Neuron (in vitro differentiated cells): Measurements from ENCODE around the gene CLK2.

Source experiments
- H2AFZ ChIP-seq: one replicate; pipeline ENCODE4 v1.6.1; 2013; ENCODE audit warnings: low read depth, mild to moderate bottlenecking, inconsistent platforms, low read length, moderate library complexity
- H3K27me3 ChIP-seq: one replicate; pipeline ENCODE4 v1.6.1; 2013; ENCODE audit warnings: low read length; ENCODE audit not compliant: insufficient read depth
- H3K36me3 ChIP-seq: one replicate; pipeline ENCODE4 v1.6.1; 2013; ENCODE audit warnings: low read length; ENCODE audit not compliant: insufficient read depth
- H3K4me1 ChIP-seq: one replicate; pipeline ENCODE4 v1.6.1; 2013; ENCODE audit warnings: low read length; ENCODE audit not compliant: insufficient read depth
- H3K4me3 ChIP-seq: 2 replicates; pipeline ENCODE4 v1.5.1; 2013; ENCODE audit warnings: mild to moderate bottlenecking, low read length, moderate library complexity
- H3K9me3 ChIP-seq: one replicate; pipeline ENCODE4 v1.6.1; 2013; ENCODE audit warnings: low read length

CLK2 gene

DNA sequence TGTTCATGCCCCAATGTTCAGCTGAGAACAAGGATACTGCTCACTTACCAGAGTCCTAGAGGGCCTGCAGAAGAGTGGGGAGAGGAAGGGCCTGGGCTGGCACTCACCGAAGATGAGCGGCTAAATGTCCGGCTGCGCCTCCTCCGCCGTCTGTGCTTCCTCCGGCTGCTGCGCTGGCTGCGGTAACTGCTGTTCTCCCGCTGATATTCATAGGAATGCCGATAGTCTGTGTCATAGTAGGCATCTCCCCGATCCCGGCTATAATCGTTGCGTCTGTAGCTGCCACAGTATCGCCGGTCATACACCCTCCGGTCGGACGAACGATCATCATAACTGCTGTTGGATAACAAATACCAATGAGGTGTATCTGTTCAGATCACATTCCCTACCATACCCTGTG lies 3.9 kb downstream of the CLK2 start:
- H3K9me3 ChIP-seq: no peaks in the 10 kb centered on the region
- peaks cover 10% of the 10 kb centered on the region for H3K4me1 ChIP-seq
- H3K36me3 ChIP-seq: peaks cover 63% of the 10 kb centered on the region
- no peaks in the 10 kb centered on the region for H3K27me3 ChIP-seq
- H3K4me3 ChIP-seq: no peak overlapping the region
- no peak overlapping the region for H2AFZ ChIP-seq

DNA sequence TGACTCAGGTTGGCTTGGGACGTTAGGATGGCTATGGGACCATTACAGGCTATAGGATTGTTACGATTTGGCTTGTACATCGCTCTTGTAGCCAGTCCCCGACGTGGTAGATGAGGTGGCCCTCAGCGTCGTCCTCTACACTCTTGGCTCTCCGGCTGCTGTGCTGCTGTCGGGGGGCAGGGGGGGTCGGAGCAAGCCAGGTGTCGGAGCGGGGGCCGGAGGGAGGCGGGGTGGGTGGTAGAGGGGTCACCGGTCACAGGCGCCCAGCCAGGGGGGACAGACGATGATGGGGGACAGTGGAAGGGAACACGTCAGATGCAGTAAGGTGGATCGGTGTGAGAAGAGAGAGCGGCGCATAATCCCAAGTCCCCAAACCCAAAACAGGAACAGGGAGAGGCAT lies 4.7 kb downstream of the CLK2 start:
- Histone ChIP-seq H3K9me3 (no peaks in the 10 kb centered on the region), H3K27me3 (no peaks in the 10 kb centered on the region), H3K36me3 (peaks cover 71% of the 10 kb centered on the region), H2AFZ (no peak overlapping the region), H3K4me1 (peaks cover 7% of the 10 kb centered on the region), H3K4me3 (no peak overlapping the region)

DNA sequence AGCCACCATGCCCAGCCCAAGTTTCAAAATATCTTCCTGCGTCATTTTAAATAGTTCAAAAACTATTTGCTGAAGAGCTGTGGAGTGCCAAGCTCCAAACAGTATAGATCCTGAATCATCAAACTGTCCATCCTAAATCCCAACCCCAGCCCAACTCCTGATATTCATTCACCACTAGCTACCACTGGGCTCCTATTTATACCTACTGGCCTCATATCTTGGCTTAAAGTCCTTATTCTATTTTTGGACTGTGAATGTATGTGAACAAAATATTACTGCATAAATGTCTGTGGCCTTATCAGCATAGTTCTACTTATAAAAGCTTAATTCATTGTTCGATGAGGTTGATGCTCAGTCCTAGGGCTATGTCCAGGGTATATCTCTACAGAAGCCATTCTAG lies 5.9 kb downstream of the CLK2 start:
- H3K36me3 ChIP-seq: peaks cover 80% of the 10 kb centered on the region

GRCh38 chr1:155266553-155266952 lies 6.8 kb downstream of the CLK2 start:
- no peak overlapping the region for H2AFZ ChIP-seq
- no peaks in the 10 kb centered on the region for H3K27me3 ChIP-seq
- peaks cover 77% of the 10 kb centered on the region for H3K36me3 ChIP-seq
- H3K4me3 ChIP-seq: no peak overlapping the region
- H3K9me3 ChIP-seq: no peaks in the 10 kb centered on the region
- H3K4me1 ChIP-seq: peaks cover 1% of the 10 kb centered on the region

More for the DNA sequence above, 5.9 kb downstream of the CLK2 start:
- Histone ChIP-seq H3K4me1 (peaks cover 3% of the 10 kb centered on the region), H3K9me3 (no peaks in the 10 kb centered on the region), H3K4me3 (no peak overlapping the region), H2AFZ (no peak overlapping the region), H3K27me3 (no peaks in the 10 kb centered on the region)

GRCh38 chr1:155263067-155263466 lies 10.2 kb downstream of the CLK2 start:
- H3K4me3 ChIP-seq: no peak overlapping the region
- H3K4me1 ChIP-seq: peaks cover 9% of the 10 kb centered on the region
- no peak overlapping the region for H2AFZ ChIP-seq
- H3K27me3 ChIP-seq: no peaks in the 10 kb centered on the region
- H3K9me3 ChIP-seq: no peaks in the 10 kb centered on the region
- H3K36me3 ChIP-seq: peaks cover 60% of the 10 kb centered on the region

- Histone ChIP-seq H3K36me3 (peaks cover 53% of the 10 kb centered on the region), H3K4me1 (peaks cover 9% of the 10 kb centered on the region), H3K4me3 (peak within 1 kb of the TSS; percentile 73), H3K27me3 (no peaks in the 10 kb centered on the region), H2AFZ (no peak within 1 kb of the TSS), H3K9me3 (no peaks in the 10 kb centered on the region)
Measured at GRCh38 chr1:155261852-155262673, 11.2 kb downstream of the CLK2 start, which contains the start of gene SCAMP3. TSS of gene SCAMP3 (minus strand) at chr1:155262360. CDS start at chr1:155262151, 209 bp downstream.

DNA sequence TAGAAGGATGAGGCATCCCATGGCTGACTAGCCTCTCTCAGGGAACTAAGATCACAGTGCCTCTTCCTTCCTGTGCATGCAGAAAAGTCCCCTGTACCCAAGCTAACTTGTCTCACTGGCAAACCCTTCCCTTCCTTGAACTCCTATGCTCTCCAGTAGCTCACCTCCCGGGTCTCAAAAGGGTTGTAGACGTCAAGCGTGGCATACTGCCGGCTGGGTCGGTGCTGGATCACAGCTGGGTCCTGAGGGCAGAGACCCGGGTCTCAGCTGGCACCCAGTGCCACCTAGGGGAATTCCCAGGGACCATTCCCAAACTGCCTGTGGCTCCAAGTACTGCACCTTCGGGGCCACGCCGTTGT lies 11.8 kb downstream of the CLK2 start:
- Histone ChIP-seq H3K36me3 (peaks cover 53% of the 10 kb centered on the region), H2AFZ (no peak overlapping the region), H3K4me3 (peak overlapping the region; percentile 73), H3K27me3 (no peaks in the 10 kb centered on the region), H3K4me1 (peaks cover 9% of the 10 kb centered on the region), H3K9me3 (no peaks in the 10 kb centered on the region)

- Histone ChIP-seq H3K4me1 (peaks cover 9% of the 10 kb centered on the region), H2AFZ (no peak overlapping the region), H3K4me3 (no peak overlapping the region), H3K27me3 (no peaks in the 10 kb centered on the region), H3K36me3 (peaks cover 44% of the 10 kb centered on the region), H3K9me3 (no peaks in the 10 kb centered on the region)
Measured at GRCh38 chr1:155260276-155260675, 13.0 kb downstream of the CLK2 start.

- no peak overlapping the region for H3K4me3 ChIP-seq
- H3K9me3 ChIP-seq: no peaks in the 10 kb centered on the region
- H3K27me3 ChIP-seq: no peaks in the 10 kb centered on the region
- peaks cover 19% of the 10 kb centered on the region for H3K36me3 ChIP-seq
- no peak overlapping the region for H2AFZ ChIP-seq
- H3K4me1 ChIP-seq: peaks cover 23% of the 10 kb centered on the region
Measured at GRCh38 chr1:155256058-155256852, 17.0 kb downstream of the CLK2 start.

DNA sequence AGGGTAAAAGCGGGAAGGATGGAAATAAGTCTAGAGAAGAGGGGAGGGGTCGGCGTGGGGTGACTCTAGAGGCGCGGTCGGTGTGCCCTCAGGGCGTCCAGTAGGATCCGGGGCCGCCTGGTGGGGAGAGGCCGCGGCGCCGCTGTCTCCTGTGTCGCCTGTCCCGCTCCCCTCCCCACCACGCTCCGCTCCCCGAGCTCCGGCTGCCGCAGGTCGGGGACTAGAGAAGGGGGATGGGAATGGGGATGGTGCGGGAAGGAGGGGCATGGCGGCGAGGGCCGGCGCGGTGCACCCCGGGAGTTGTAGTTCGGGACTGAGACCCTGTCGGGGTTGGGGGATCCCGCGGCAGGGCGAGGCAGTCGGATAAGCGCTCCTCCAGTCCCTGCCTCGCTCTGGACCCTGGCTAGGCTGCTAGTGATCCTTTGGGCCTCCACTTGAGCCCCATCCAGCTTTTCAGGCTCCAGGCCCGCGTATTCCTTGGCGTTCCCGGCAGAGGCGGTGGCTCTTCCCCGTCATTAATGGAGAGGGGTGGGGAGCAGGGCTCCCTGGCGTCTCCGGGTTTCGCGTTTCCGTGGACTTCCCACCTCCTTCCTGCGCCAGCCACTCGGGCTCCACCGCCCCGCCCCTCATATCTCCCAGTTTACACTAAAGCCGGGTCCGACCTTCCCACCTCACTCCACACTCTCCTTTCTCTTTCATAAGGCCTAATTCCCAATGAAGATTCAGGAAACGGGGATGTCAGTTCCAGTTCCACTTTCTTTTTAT lies 17.9 kb downstream of the CLK2 start, which contains the start of gene ENTREP3:
ENTREP3 (minus strand) TSS at position 241 of the 765 bp plus-strand sequence. CDS start 606 bp downstream, outside the sequence.
- Histone ChIP-seq H3K27me3 (no peaks in the 10 kb centered on the region), H3K4me1 (peaks cover 22% of the 10 kb centered on the region), H3K4me3 (peak within 1 kb of the TSS; percentile 64), H3K36me3 (peaks cover 18% of the 10 kb centered on the region), H3K9me3 (no peaks in the 10 kb centered on the region), H2AFZ (peak within 1 kb of the TSS; percentile 1)

DNA sequence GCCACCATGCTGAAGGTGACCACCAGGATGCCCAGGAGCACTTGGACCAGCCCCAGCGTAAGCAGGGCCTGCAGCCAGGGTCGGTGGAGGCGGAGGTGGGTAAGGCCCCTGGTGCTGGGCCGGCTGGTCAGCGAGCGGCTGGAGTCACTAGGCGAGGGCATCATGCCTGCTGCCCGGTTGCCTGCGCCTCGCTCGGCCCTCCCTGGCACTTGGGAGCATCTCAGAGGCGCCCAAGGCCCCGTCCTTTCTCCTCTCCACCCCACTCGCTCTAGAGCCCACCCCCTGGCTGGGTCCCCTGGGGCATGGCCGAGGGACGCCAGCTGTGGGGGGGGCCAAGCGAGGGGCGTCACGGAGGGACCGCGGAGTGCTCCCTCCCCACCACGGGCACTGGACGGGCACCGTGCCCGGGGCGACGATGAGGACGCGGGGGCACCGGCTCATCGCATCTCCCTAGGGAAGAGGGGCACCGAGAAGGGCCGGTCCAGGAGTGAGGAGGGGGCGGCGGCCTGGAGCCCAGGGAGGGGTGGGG lies 18.5 kb downstream of the CLK2 start:
- peak overlapping the region; percentile 64 for H3K4me3 ChIP-seq
- H3K36me3 ChIP-seq: peaks cover 15% of the 10 kb centered on the region
- peak overlapping the region; percentile 1 for H2AFZ ChIP-seq
- no peaks in the 10 kb centered on the region for H3K27me3 ChIP-seq
- peaks cover 22% of the 10 kb centered on the region for H3K4me1 ChIP-seq
- no peaks in the 10 kb centered on the region for H3K9me3 ChIP-seq

DNA sequence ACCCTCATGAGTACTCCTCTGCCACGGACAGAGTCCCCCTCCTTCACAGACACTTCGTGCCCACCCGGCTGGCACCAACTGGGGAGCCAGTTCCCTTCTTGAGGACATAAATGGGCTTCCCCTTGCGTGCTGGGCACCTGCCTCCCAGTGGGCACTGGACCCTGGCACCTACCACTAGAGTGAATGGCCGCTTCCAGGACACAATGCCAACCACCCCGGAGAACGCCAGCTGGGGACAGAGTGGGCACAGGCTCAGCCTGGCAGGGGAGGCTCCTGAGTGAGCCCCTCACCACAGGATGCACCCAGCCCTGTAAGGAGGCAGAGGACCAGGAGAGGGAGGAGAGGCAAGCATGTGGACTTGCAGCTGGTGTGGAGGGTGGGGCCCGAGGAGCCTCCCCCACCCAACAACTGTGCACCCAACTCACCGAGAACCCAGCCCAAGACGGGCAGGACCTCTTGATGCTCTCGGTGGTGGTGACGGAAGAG lies 19.0 kb downstream of the CLK2 start:
- H3K9me3 ChIP-seq: no peaks in the 10 kb centered on the region
- no peak overlapping the region for H2AFZ ChIP-seq
- H3K27me3 ChIP-seq: no peaks in the 10 kb centered on the region
- H3K4me1 ChIP-seq: peaks cover 22% of the 10 kb centered on the region
- H3K36me3 ChIP-seq: peaks cover 11% of the 10 kb centered on the region
- H3K4me3 ChIP-seq: peak overlapping the region; percentile 64
